ENCODE measurements around the gene TRPT1. TPM values are rescaled to one million over a fixed set of nuclear protein-coding genes. Genes with fewer than 3 reads are reported as not detected.

TRPT1 gene
- total and polyA plus RNA-seq, 9 of the 15 experiments (the other 6 are each of a cell fraction or from before 2014, with no cell fraction given), result 4.6 to 41.7 (median 23.1) TPM

- FAIRE-seq (no peak), DNase-seq (ENCODE audit: extremely low read depth in 1 of 4, low spot score in 3 of 4) (no peak), ATAC-seq (no peak)
- BruUV-seq (replicated peaks), result TSS peak; percentile 58
- no peaks in the 10 kb centered on the region for H3K9me3 ChIP-seq (replicated peaks; ENCODE audit: control insufficient read depth, insufficient read depth, low read depth, low read length)
- peaks cover 7% of the 10 kb centered on the region for H4K20me1 ChIP-seq (replicated peaks; ENCODE audit: control insufficient read depth, insufficient read depth, low read length)
- POLR2A ChIA-PET, result interaction anchor here (0.6 to 1.1 kb wide), 2 partner anchors 8 to 17 kb away, joined by 3 to 5 read pairs; no protein-coding TSS in a partner anchor
- H3K79me2 ChIP-seq (ENCODE audit: control insufficient read depth, insufficient read depth, low read length), result peaks cover 27% of the 10 kb centered on the region
- in situ Hi-C loops (cut with MboI) (no loop called here), intact Hi-C loops (cut with micrococcal nuclease) (no loop called here)
- H3K4me2 ChIP-seq (ENCODE audit: insufficient read depth, low read length), result no peak overlapping the region
- H3K9me1 ChIP-seq (ENCODE audit: control insufficient read depth, insufficient read depth, low read length), result no peaks in the 10 kb centered on the region
- no peak overlapping the region for H2AFZ ChIP-seq (ENCODE audit: low read depth, low read length)
- CTCF ChIA-PET (ENCODE audit: low intra/inter-chr PET ratio), result no interaction called here
- no peak overlapping the region for H3K27ac ChIP-seq (ENCODE audit: extremely low read depth, low read depth, low read length)
- H3K4me1 ChIP-seq (replicated peaks in 1 of 2; ENCODE audit: control insufficient read depth in 2 of 2, insufficient read depth in 2 of 2, low read length in 2 of 2), result peaks cover 25 to 79% of the 10 kb centered on the region in 2 experiments
- no peaks in the 10 kb centered on the region for H3K27me3 ChIP-seq (ENCODE audit: control insufficient read depth in 2 of 2, insufficient read depth in 2 of 2, low read length in 2 of 2)
- peaks cover 42% of the 10 kb centered on the region; the same call in 2 of the 3 replicates for H3K36me3 ChIP-seq (ENCODE audit: control insufficient read depth, insufficient read depth, low read length)
- TF ChIP-seq HDGF (IDR thresholded peaks at IDR 0.05), result no peak
- TF ChIP-seq RNF2 (IDR thresholded peaks at IDR 0.05), result no peak
- TF ChIP-seq POLR2B (IDR thresholded peaks at IDR 0.05; ENCODE audit: low read depth, partially characterized antibody), result no peak
- TF ChIP-seq ZNF263 (CRISPR knock-in tag; IDR thresholded peaks at IDR 0.05; ENCODE audit: borderline replicate concordance), result no peak
- 0 out of 2 replicates have a peak, but pooled peaks have one; percentile 4 for TF ChIP-seq RB1 (IDR thresholded peaks at IDR 0.05; ENCODE audit: low read depth)
- peak; percentile 20 to 23; a peak in 1 of 4 replicates for TF ChIP-seq KDM1A (IDR thresholded peaks at IDR 0.05)
- peak; percentile 63; the same call in 1 of the 2 replicates for TF ChIP-seq BCOR (IDR thresholded peaks at IDR 0.05)
- TF ChIP-seq, protein P1, sequence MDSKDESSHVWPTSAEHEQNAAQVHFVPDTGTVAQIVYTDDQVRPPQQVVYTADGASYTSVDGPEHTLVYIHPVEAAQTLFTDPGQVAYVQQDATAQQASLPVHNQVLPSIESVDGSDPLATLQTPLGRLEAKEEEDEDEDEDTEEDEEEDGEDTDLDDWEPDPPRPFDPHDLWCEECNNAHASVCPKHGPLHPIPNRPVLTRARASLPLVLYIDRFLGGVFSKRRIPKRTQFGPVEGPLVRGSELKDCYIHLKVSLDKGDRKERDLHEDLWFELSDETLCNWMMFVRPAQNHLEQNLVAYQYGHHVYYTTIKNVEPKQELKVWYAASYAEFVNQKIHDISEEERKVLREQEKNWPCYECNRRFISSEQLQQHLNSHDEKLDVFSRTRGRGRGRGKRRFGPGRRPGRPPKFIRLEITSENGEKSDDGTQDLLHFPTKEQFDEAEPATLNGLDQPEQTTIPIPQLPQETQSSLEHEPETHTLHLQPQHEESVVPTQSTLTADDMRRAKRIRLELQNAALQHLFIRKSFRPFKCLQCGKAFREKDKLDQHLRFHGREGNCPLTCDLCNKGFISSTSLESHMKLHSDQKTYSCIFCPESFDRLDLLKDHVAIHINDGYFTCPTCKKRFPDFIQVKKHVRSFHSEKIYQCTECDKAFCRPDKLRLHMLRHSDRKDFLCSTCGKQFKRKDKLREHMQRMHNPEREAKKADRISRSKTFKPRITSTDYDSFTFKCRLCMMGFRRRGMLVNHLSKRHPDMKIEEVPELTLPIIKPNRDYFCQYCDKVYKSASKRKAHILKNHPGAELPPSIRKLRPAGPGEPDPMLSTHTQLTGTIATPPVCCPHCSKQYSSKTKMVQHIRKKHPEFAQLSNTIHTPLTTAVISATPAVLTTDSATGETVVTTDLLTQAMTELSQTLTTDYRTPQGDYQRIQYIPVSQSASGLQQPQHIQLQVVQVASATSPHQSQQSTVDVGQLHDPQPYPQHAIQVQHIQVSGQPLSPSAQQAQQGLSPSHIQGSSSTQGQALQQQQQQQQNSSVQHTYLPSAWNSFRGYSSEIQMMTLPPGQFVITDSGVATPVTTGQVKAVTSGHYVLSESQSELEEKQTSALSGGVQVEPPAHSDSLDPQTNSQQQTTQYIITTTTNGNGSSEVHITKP (IDR thresholded peaks at IDR 0.05; ENCODE audit: partially characterized antibody), result no peak
- H3K4me3 ChIP-seq, result no peak overlapping the region
- 77% methylated on average over 8 of the region's 8 CpGs for WGBS (ENCODE audit: insufficient coverage, low coverage, missing lambda C conversion rate)
- H3K9ac ChIP-seq (ENCODE audit: insufficient read depth in 1 of 2, low read depth in 2 of 2, low read length in 2 of 2), result peak overlapping the region in 1 of 2 experiments; percentile 95; a peak in 2 of 4 replicates
These were observed 27.1 kb upstream of the TRPT1 start for GRCh38 chr11:64253043-64253442.
